PC-3 (cell line): ENCODE data around the gene DBP. TPM values are rescaled to one million over a fixed set of nuclear protein-coding genes. Genes with fewer than 3 reads are reported as not detected.

ENCODE experiments used
- ATAC-seq: fragments of 200-7000 bp; cut with Tn5 transposase; 2 replicates; pipeline ENCODE4 v1.9.1; 2020; ENCODE audit warnings: mild to moderate bottlenecking, moderate library complexity
- BruUV-seq: library from RNA; stranded (reverse); fragments of 400-500 nt; replicated peaks from 2 replicates; lab custom pipeline; 2021; lab: Mats Ljungman, UMichigan
- CTCF ChIA-PET: fragments of 300-600 bp; sonication (Branson Sonifier 250); formaldehyde crosslinking; loops from one replicate; lab custom pipeline; 2022; ENCODE audit warnings: antibody characterized with exemption; lab: Charles Lee
- POLR2A ChIA-PET: fragments of 300-600 bp; sonication (Branson Sonifier 250); formaldehyde crosslinking; loops from one replicate; lab custom pipeline; 2022; ENCODE audit warnings: antibody characterized with exemption; ENCODE audit not compliant: unreplicated experiment; lab: Charles Lee
- DNase-seq: peaks from one replicate; pipeline ENCODE4 v3.0.0-alpha.2; 2015
- H2AFZ ChIP-seq: fragments of 300-600 bp; sonication (generic); 2 replicates; pipeline ENCODE4 v1.6.0; 2016; ENCODE audit warnings: antibody characterized with exemption, low read length
- H3F3A ChIP-seq: fragments of 300-600 bp; sonication (generic); one replicate; pipeline ENCODE4 v1.6.0; 2017; ENCODE audit warnings: antibody characterized with exemption, low read length, control low read depth, mild to moderate bottlenecking; ENCODE audit not compliant: unreplicated experiment
- H3K27ac ChIP-seq: fragments of 300-600 bp; sonication (generic); 2 replicates; pipeline ENCODE4 v1.5.1; 2016; ENCODE audit warnings: mild to moderate bottlenecking, low read length
- H3K27me3 ChIP-seq: fragments of 300-600 bp; sonication (generic); 2 replicates; pipeline ENCODE4 v1.6.1; 2016; ENCODE audit warnings: low read length, mixed read lengths
- H3K36me3 ChIP-seq: fragments of 300-600 bp; sonication (generic); 2 replicates; pipeline ENCODE4 v1.6.1; 2016; ENCODE audit warnings: low read depth, mixed run types, low read length, mixed read lengths
- H3K4me1 ChIP-seq: fragments of 300-600 bp; sonication (generic); 2 replicates; pipeline ENCODE4 v1.5.1; 2016; ENCODE audit warnings: low read length; ENCODE audit not compliant: insufficient read depth
- H3K4me2 ChIP-seq: fragments of 300-600 bp; sonication (generic); 2 replicates; pipeline ENCODE4 v1.6.0; 2016; ENCODE audit warnings: low read length
- H3K4me3 ChIP-seq: fragments of 300-600 bp; sonication (generic); 2 replicates; pipeline ENCODE4 v1.5.1; 2016; ENCODE audit warnings: mild to moderate bottlenecking, low read length, mixed read lengths
- H3K79me2 ChIP-seq: fragments of 300-600 bp; sonication (generic); 2 replicates; pipeline ENCODE4 v1.6.1; 2017; ENCODE audit warnings: low read length, mixed read lengths
- H3K9ac ChIP-seq: fragments of 300-600 bp; sonication (generic); 2 replicates; pipeline ENCODE4 v1.6.0; 2016; ENCODE audit warnings: mild to moderate bottlenecking, low read length
- H3K9me2 ChIP-seq: fragments of 300-600 bp; sonication (generic); replicated peaks from 2 replicates; pipeline ENCODE4 v1.6.1; 2016; ENCODE audit warnings: mixed run types, low read length, mixed read lengths
- H3K9me3 ChIP-seq: fragments of 300-600 bp; sonication (generic); 2 replicates; pipeline ENCODE4 v1.6.1; 2016; ENCODE audit warnings: low read length, mixed read lengths
- H4K20me1 ChIP-seq: fragments of 300-600 bp; sonication (generic); 2 replicates; pipeline ENCODE4 v1.6.1; 2016; ENCODE audit warnings: low read length, mixed read lengths
- CTCF ChIP-seq: fragments of 300-600 bp; sonication (generic); conservative IDR thresholded peaks from 2 replicates; pipeline ENCODE4 v1.5.1; 2017; ENCODE audit warnings: antibody characterized with exemption, low read depth, mild to moderate bottlenecking, low read length
- EZH2 ChIP-seq: fragments of 300-600 bp; sonication (generic); IDR thresholded peaks from one replicate; pipeline ENCODE4 v1.6.1; 2017; ENCODE audit warnings: antibody characterized with exemption, mild to moderate bottlenecking, low read length; ENCODE audit not compliant: unreplicated experiment
- EZH2phosphoT487 ChIP-seq: fragments of 300-600 bp; sonication (generic); IDR thresholded peaks from 2 replicates; pipeline ENCODE4 v1.6.1; 2018; ENCODE audit warnings: mild to moderate bottlenecking, antibody characterized with exemption, low read length, borderline replicate concordance
- intact Hi-C: fragments of 100-400 bp; cut with micrococcal nuclease; formaldehyde crosslinking; loops from 2 replicates; pipeline ENCODE4 v1.9.0; 2023
- total RNA-seq: library from RNA; depleted of rRNA; stranded (reverse); fragments of >200 nt; gene quantifications from 2 replicates; pipeline ENCODE4 v1.2.3, GENCODE V29; 2014

Gene DBP
- total RNA-seq, 1 experiment from 2014 or later, result 12.2 TPM

GRCh38 chr19:48635966-48636858 lies 967 bp downstream of the DBP start:
- peaks cover 24% of the 10 kb centered on the region for H3K4me1 ChIP-seq
- peak overlapping the region; percentile 68 for H3K9ac ChIP-seq
- no TSS peak for BruUV-seq

GRCh38 chr19:48635263-48635965 lies 1.8 kb downstream of the DBP start:
- ChIA-PET CTCF (no interaction called here), POLR2A (interaction anchor here (0.7 kb wide), 1 partner anchor 51 kb away, joined by 3 read pairs; no protein-coding TSS in a partner anchor)
- H3K4me3 ChIP-seq, result peak overlapping the region; percentile 80
- H2AFZ ChIP-seq, result peak overlapping the region; percentile 67; the same call in 1 of the 2 replicates
- peaks cover 24% of the 10 kb centered on the region for H3K4me1 ChIP-seq
- H3K27me3 ChIP-seq, result no peaks in the 10 kb centered on the region
- no TSS peak for BruUV-seq
- TF ChIP-seq EZH2, result no peak
- TF ChIP-seq CTCF, result no peak
- TF ChIP-seq EZH2phosphoT487, result no peak
- DNase-seq, result peak; percentile 54
- H3K36me3 ChIP-seq, result no peaks in the 10 kb centered on the region
- H3F3A ChIP-seq, result peaks cover 3% of the 10 kb centered on the region
- H3K27ac ChIP-seq, result peak overlapping the region; percentile 67
- H3K9me3 ChIP-seq, result no peaks in the 10 kb centered on the region
- no peaks in the 10 kb centered on the region for H3K9me2 ChIP-seq
- intact Hi-C loops, result no loop called here
- H3K9ac ChIP-seq, result peak overlapping the region; percentile 68
- peak overlapping the region; percentile 96 for H3K4me2 ChIP-seq
- peak; percentile 18 for ATAC-seq
- no peaks in the 10 kb centered on the region for H4K20me1 ChIP-seq
- H3K79me2 ChIP-seq, result no peaks in the 10 kb centered on the region

More at GRCh38 chr19:48635966-48636858, 967 bp downstream of the DBP start:
- peaks cover 3% of the 10 kb centered on the region for H3F3A ChIP-seq
- no peaks in the 10 kb centered on the region for H3K36me3 ChIP-seq
- ATAC-seq (no peak), DNase-seq (no peak)
- TF ChIP-seq EZH2phosphoT487 (no peak), CTCF (no peak)
- no peaks in the 10 kb centered on the region for H3K9me2 ChIP-seq
- ChIA-PET POLR2A (interaction anchor here (0.6 kb wide), 1 partner anchor 94 kb away, joined by 4 read pairs; no protein-coding TSS in a partner anchor), CTCF (interaction anchor here (0.7 kb wide), 1 partner anchor 10 kb away, joined by 5 read pairs; the partner anchor contains the start of gene CA11)
- no peaks in the 10 kb centered on the region for H3K79me2 ChIP-seq
- H3K9me3 ChIP-seq, result no peaks in the 10 kb centered on the region
- H3K27ac ChIP-seq, result 0 out of 2 replicates have a peak overlapping the region, but pooled peaks have one; percentile 67
- intact Hi-C loops, result no loop called here
- H4K20me1 ChIP-seq, result no peaks in the 10 kb centered on the region
- peak overlapping the region; percentile 94; the same call in 1 of the 2 replicates for H2AFZ ChIP-seq
- no peaks in the 10 kb centered on the region for H3K27me3 ChIP-seq
- H3K4me2 ChIP-seq, result peak overlapping the region; percentile 96
- H3K4me3 ChIP-seq, result peak overlapping the region; percentile 80
